NT2/D1 (cell line): ENCODE measurements around the gene RASAL1.

Experiments
- DNase-seq: peaks from one replicate; pipeline ENCODE4 v3.0.0-alpha.2; 2011; ENCODE audit warnings: low read depth, low spot score
- H3K27me3 ChIP-seq: 2 replicates; pipeline ENCODE4 v1.6.0; 2011; ENCODE audit warnings: mild to moderate bottlenecking; ENCODE audit not compliant: insufficient read length, insufficient read depth
- H3K36me3 ChIP-seq: 2 replicates; pipeline ENCODE4 v1.6.1; 2011; ENCODE audit warnings: mild to moderate bottlenecking, low read length, mixed read lengths; ENCODE audit not compliant: insufficient read depth, insufficient read length
- H3K4me1 ChIP-seq: 2 replicates; pipeline ENCODE4 v1.5.1; 2011; ENCODE audit not compliant: insufficient read depth, insufficient read length
- H3K4me3 ChIP-seq: 2 replicates; pipeline ENCODE4 v1.5.1; 2011; ENCODE audit warnings: low read depth; ENCODE audit not compliant: insufficient read length
- H3K9ac ChIP-seq: 2 replicates; pipeline ENCODE4 v1.6.0; 2011; ENCODE audit warnings: low read depth; ENCODE audit not compliant: insufficient read length
- H3K9me3 ChIP-seq: 2 replicates; pipeline ENCODE4 v1.5.1; 2011; ENCODE audit warnings: mild to moderate bottlenecking, low read length; ENCODE audit not compliant: insufficient read depth
- SUZ12 ChIP-seq: IDR thresholded peaks from 2 replicates; pipeline ENCODE4 v1.6.1; 2011; ENCODE audit not compliant: insufficient read length, insufficient read depth; ENCODE audit errors: extremely low read depth
- YY1 ChIP-seq: IDR thresholded peaks from 2 replicates; pipeline ENCODE4 v1.6.1; 2011; ENCODE audit not compliant: insufficient read length, insufficient read depth
- ZNF274 ChIP-seq: IDR thresholded peaks from 2 replicates; pipeline ENCODE4 v1.6.1; 2011; ENCODE audit warnings: mild to moderate bottlenecking, low read depth, low read length

Gene RASAL1

DNA sequence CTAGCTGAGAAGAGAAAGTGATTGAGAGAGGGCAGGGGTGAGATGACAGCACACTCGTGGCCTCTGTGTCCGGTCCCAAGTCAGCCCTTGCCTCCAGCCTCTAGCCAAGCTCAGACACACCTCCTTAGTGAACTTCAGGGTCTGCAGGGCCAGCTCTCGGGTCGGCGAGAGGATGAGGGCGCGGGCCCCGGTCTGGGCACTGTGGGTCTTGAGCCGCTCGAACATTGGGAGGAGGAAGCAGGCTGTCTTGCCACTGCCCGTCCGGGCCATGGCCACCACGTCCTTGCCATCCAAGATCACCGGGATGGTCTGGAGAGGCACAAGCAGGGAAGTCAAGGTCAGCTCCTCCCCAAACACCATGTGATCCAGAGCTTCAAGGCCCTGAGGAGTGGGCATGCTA, 43.5 kb upstream of the RASAL1 start:
- Histone ChIP-seq H3K4me3 (no peak overlapping the region), H3K36me3 (peaks cover 87% of the 10 kb centered on the region), H3K9me3 (no peaks in the 10 kb centered on the region), H3K9ac (no peak overlapping the region), H3K4me1 (peaks cover 4% of the 10 kb centered on the region), H3K27me3 (no peaks in the 10 kb centered on the region)
- TF ChIP-seq YY1 (no peak), ZNF274 (no peak), SUZ12 (no peak)
- DNase-seq: no peak

DNA sequence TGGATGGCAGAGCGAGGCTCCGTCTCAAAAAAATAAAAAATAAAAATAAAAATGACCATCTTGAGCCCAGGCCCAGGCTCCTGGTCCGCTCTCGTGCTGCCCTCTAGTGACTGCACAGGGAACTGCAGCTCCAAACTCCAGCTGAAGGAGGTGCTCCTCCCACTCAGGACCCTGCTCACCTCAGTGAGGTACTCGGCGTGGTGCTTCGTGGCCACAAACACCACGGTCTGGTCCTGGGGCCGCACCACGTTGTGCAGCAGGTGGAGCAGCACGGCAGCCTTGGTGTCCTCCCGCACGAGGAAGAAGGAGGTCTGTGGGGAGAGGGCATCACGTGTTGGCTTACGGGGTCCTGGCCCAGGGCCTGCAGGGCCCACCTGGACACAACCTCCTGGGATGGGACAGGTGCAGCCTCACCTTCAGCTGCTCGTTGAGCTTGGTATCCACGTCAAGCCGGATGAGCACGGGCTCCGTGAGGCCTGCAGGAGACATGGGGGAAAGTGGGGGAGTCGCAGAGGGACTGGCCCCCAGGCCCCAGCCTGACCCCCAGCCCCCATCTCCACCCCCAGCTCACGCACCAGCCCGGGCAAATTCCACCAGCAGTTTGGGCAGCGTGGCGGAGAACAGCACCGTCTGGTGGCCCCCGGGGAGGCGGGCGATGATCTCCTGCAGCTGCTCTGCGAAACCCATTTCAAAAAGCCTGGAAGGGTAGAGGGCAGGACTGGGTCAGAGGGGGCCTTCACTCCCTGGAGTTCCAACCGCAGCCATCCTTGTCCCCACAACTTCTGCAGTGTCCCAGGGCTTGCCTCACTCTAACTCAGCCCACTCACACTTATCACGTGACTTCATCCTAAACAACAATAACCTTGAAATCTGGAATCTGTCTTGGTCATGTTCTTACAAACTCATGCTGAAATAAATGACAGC, 39.2 kb upstream of the RASAL1 start:
- TF ChIP-seq YY1: no peak
- no peak for TF ChIP-seq SUZ12
- TF ChIP-seq ZNF274: no peak
- Histone ChIP-seq H3K36me3 (peaks cover 92% of the 10 kb centered on the region), H3K9me3 (no peaks in the 10 kb centered on the region), H3K9ac (no peak overlapping the region), H3K4me3 (no peak overlapping the region), H3K4me1 (no peaks in the 10 kb centered on the region), H3K27me3 (no peaks in the 10 kb centered on the region)
- DNase-seq: no peak

DNA sequence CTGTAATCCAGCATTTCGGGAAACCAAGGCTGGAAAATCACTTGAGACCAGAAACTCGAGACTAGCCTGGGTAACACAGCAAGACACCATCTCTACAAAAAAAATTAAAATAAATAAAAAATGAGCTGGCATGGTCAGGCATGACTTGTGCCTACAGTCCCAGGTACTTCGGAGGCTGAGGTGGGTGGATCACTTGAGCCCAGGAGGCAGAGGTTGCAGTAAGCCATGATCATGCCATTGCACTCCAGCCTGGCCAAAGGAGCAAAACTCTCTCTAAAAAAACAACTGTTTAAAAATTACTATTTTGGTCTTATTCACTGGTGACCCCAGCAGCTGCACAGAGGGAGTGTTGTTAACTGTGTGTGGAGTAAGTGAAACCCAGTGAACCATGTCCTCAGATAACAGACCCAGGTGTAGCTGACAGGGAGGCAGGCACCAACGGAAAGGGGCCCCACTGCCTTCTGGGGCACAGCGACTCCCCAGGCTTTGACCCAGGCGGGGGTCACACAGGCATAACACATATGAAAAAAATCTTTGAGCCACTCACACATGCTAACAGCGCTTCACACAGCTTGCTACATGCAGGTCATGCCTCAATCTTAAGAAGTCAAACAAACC, 37.6 kb upstream of the RASAL1 start:
- Histone ChIP-seq H3K27me3 (no peaks in the 10 kb centered on the region), H3K4me3 (no peak overlapping the region), H3K9ac (no peak overlapping the region), H3K4me1 (no peaks in the 10 kb centered on the region), H3K9me3 (no peaks in the 10 kb centered on the region), H3K36me3 (peaks cover 90% of the 10 kb centered on the region)
- TF ChIP-seq YY1 (no peak), ZNF274 (no peak), SUZ12 (no peak)
- no peak for DNase-seq

DNA sequence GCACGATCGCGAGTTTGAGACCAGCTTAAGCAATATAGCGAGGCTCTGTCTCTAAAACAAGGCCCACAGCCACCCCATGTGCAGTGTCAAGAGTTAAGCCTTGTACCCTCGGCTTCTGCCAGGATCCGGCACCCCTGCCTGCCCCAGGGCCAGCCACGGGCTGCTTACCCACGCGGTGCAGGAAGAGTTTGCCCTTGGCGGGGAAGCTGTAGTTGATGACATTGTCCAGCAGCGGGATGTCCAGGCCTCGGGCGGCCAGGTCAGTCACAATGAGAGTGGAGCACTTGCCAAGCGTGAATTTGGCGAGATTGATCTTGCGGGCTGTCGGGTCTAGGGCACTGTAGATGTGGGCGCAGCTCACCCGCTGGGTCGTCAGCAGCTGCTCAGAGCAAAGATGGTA, 36.6 kb upstream of the RASAL1 start:
- no peaks in the 10 kb centered on the region for H3K4me1 ChIP-seq
- TF ChIP-seq SUZ12 (no peak), ZNF274 (no peak)
- no peaks in the 10 kb centered on the region for H3K9me3 ChIP-seq
- peaks cover 90% of the 10 kb centered on the region for H3K36me3 ChIP-seq
- no peaks in the 10 kb centered on the region for H3K27me3 ChIP-seq
- no peak overlapping the region for H3K4me3 ChIP-seq
- H3K9ac ChIP-seq: no peak overlapping the region
- no peak for DNase-seq

DNA sequence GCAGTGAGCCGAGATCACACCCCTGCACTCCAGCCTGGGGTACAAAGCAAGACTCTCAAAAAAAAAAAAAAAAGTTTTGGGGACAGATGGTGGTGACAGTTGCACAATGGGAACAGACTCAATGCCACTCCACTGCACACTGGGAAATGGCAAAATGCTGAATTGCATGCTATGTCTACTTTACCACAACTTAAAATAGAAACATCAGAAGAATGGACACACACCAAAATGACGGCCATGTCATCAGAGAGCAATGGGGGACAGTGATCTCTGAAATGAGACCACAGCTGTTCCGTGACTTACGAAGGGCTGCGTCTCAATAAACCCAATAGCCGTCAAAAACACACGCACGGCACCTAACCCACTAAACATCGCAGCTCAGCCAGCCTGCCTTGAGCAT, 36.0 kb upstream of the RASAL1 start:
- Histone ChIP-seq H3K36me3 (peaks cover 90% of the 10 kb centered on the region), H3K9me3 (no peaks in the 10 kb centered on the region), H3K4me3 (no peak overlapping the region), H3K4me1 (no peaks in the 10 kb centered on the region), H3K9ac (no peak overlapping the region), H3K27me3 (no peaks in the 10 kb centered on the region)
- DNase-seq: no peak
- no peak for TF ChIP-seq SUZ12
- no peak for TF ChIP-seq ZNF274
- TF ChIP-seq YY1: no peak

DNA sequence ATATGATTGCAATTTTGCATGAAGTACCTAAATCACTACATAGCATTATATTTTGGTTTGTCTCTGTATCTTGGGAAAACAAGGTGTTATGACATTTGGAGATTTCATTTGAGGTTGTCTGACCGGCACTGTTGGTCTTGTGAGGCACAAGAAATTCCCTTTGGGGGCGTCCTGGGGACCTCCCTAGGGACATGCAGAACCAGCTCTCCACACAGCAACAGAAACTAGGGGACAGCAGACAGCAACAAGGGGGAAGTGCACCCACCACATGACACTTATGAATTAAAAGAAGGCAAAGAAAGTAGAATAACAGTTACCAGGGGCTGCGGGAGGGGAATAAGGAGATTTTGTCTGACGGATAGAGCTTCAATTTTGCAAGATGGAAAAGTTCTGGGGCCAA, 35.4 kb upstream of the RASAL1 start:
- Histone ChIP-seq H3K4me3 (no peak overlapping the region), H3K9me3 (no peaks in the 10 kb centered on the region), H3K9ac (no peak overlapping the region), H3K4me1 (no peaks in the 10 kb centered on the region), H3K36me3 (peaks cover 90% of the 10 kb centered on the region), H3K27me3 (no peaks in the 10 kb centered on the region)
- TF ChIP-seq YY1: no peak
- DNase-seq: no peak

DNA sequence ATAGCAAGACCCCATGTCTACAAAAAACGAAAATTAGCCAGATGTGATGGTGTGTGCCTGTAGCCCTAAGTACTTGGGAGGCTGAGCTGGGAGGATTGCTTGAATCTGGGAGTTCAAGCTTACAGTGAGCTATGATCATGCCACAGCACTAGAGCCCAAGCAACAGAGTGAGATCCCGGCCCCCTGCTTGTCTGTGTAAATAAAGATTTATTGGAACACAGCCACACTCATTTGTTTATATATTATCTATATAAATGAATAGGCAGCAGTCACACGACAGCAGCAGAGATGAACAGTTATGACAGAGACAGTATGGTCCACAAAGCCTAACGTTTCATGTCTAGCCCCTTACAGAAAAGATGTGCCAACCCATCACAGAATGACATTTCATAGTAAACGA, 34.9 kb upstream of the RASAL1 start:
- no peak overlapping the region for H3K4me3 ChIP-seq
- H3K4me1 ChIP-seq: no peaks in the 10 kb centered on the region
- no peaks in the 10 kb centered on the region for H3K27me3 ChIP-seq
- H3K36me3 ChIP-seq: peaks cover 94% of the 10 kb centered on the region
- H3K9ac ChIP-seq: no peak overlapping the region
- TF ChIP-seq ZNF274: no peak
- H3K9me3 ChIP-seq: no peaks in the 10 kb centered on the region
- DNase-seq: no peak
